ENCODE measurements around the gene ZAP70.

- TF ChIP-seq, protein P1, sequence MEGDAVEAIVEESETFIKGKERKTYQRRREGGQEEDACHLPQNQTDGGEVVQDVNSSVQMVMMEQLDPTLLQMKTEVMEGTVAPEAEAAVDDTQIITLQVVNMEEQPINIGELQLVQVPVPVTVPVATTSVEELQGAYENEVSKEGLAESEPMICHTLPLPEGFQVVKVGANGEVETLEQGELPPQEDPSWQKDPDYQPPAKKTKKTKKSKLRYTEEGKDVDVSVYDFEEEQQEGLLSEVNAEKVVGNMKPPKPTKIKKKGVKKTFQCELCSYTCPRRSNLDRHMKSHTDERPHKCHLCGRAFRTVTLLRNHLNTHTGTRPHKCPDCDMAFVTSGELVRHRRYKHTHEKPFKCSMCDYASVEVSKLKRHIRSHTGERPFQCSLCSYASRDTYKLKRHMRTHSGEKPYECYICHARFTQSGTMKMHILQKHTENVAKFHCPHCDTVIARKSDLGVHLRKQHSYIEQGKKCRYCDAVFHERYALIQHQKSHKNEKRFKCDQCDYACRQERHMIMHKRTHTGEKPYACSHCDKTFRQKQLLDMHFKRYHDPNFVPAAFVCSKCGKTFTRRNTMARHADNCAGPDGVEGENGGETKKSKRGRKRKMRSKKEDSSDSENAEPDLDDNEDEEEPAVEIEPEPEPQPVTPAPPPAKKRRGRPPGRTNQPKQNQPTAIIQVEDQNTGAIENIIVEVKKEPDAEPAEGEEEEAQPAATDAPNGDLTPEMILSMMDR (conservative IDR thresholded peaks at IDR 0.05; ENCODE audit: low read depth, low read length) = no peak
- TF ChIP-seq EZH2 (IDR thresholded peaks at IDR 0.05; ENCODE audit: borderline replicate concordance, low read depth, low read length, poor library complexity, severe bottlenecking) = no peak
Observed at GRCh38 chr2:97727296-97727695, 13.9 kb downstream of the ZAP70 start.

Measured in A673 (cell line).